ENCODE data around the gene LCP2. TPM values are rescaled to one million over a fixed set of nuclear protein-coding genes. Genes with fewer than 3 reads are reported as not detected.

LCP2 gene
- total and polyA plus RNA-seq, 2 donors (not counting 3 experiments of a cell fraction or from before 2014, with no cell fraction given), result not detected

DNA sequence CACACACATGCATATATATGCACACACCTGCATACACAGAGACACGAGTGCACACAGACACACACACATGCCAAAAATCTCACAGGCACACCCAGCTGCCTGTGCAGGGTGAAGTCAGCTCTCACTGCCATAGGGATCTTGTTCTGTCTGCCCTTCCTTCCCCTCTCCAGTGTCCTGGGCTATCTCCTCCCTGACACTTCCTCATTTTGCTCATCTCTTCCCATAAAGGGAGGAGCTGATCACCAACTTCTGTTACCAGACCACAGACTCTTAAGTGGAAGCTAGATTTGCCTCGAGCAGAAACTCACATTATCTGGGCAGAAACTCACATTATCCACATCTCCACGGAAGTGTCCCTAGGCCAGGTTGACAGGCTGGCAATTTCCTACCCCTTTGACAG lies 28.7 kb downstream of the LCP2 start:
- intact Hi-C loops (cut with micrococcal nuclease), result loop anchor here (1.0 to 5.0 kb wide), 8 partner anchors 44 to 364 kb away; no protein-coding TSS in a partner anchor
- no peak for FAIRE-seq
- Histone ChIP-seq H3K27ac (ENCODE audit: insufficient read depth, low read depth, low read length) (no peak overlapping the region), H3K9me1 (replicated peaks; ENCODE audit: control insufficient read depth, extremely low read depth, insufficient read depth, low read length) (no peaks in the 10 kb centered on the region), H3K9ac (replicated peaks; ENCODE audit: extremely low read depth, insufficient read depth, low read length) (no peak overlapping the region), H3K27me3 (ENCODE audit: control insufficient read depth in 2 of 2, insufficient read depth in 2 of 2, low read length in 2 of 2) (peaks cover 15 to 24% of the 10 kb centered on the region in 2 experiments), H3K79me2 (ENCODE audit: control insufficient read depth, insufficient read depth, low read length) (no peaks in the 10 kb centered on the region), H2AFZ (ENCODE audit: low read depth, low read length) (no peak overlapping the region), H3K4me2 (ENCODE audit: insufficient read depth, low read length) (no peak overlapping the region), H3K4me3 (replicated peaks in 1 of 3; ENCODE audit: insufficient read depth in 1 of 3, low read depth in 1 of 3, low read length in 3 of 3) (no peak overlapping the region), H3K4me1 (ENCODE audit: control insufficient read depth, extremely low read depth, insufficient read depth, low read length) (no peaks in the 10 kb centered on the region), H3K36me3 (ENCODE audit: control insufficient read depth in 2 of 2, extremely low read depth in 1 of 2, insufficient read depth in 2 of 2, low read length in 2 of 2) (no peaks in the 10 kb centered on the region), H3K9me3 (replicated peaks; ENCODE audit: control insufficient read depth, insufficient read depth, low read length) (no peaks in the 10 kb centered on the region), H4K20me1 (replicated peaks; ENCODE audit: control insufficient read depth, extremely low read depth, insufficient read depth, low read length) (no peaks in the 10 kb centered on the region)
- no peak for DNase-seq (ENCODE audit: low read depth, low spot score)
- no TSS peak for BruUV-seq (replicated peaks)
- POLR2A ChIA-PET, result no interaction called here
- CTCF ChIA-PET, result interaction anchor here (0.7 to 4.8 kb wide), 16 partner anchors 31 to 365 kb away, joined by 3 to 27 read pairs (median 4); no protein-coding TSS in a partner anchor
- dilution Hi-C loops (cut with MboI; ENCODE audit: extremely low pct_ligation_motif_present, low sequenced_read_pairs), result no loop called here
- TF ChIP-seq POLR2A (IDR thresholded peaks at IDR 0.05; ENCODE audit: low read depth, low read length), result no peak
- TF ChIP-seq EZH2 (IDR thresholded peaks at IDR 0.05; ENCODE audit: borderline replicate concordance, low read depth, low read length, severe bottlenecking), result no peak
- TF ChIP-seq, protein P1, sequence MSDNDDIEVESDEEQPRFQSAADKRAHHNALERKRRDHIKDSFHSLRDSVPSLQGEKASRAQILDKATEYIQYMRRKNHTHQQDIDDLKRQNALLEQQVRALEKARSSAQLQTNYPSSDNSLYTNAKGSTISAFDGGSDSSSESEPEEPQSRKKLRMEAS (IDR thresholded peaks at IDR 0.05; ENCODE audit: insufficient read depth, insufficient read length), result no peak
- no peak for TF ChIP-seq POLR2AphosphoS5 (IDR thresholded peaks at IDR 0.05; ENCODE audit: insufficient read depth, low read depth, low read length)
- no peak for TF ChIP-seq JUN (IDR thresholded peaks at IDR 0.05; ENCODE audit: borderline replicate concordance, insufficient read depth, insufficient read length, low read depth)
- TF ChIP-seq, protein P2, sequence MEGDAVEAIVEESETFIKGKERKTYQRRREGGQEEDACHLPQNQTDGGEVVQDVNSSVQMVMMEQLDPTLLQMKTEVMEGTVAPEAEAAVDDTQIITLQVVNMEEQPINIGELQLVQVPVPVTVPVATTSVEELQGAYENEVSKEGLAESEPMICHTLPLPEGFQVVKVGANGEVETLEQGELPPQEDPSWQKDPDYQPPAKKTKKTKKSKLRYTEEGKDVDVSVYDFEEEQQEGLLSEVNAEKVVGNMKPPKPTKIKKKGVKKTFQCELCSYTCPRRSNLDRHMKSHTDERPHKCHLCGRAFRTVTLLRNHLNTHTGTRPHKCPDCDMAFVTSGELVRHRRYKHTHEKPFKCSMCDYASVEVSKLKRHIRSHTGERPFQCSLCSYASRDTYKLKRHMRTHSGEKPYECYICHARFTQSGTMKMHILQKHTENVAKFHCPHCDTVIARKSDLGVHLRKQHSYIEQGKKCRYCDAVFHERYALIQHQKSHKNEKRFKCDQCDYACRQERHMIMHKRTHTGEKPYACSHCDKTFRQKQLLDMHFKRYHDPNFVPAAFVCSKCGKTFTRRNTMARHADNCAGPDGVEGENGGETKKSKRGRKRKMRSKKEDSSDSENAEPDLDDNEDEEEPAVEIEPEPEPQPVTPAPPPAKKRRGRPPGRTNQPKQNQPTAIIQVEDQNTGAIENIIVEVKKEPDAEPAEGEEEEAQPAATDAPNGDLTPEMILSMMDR (IDR thresholded peaks at IDR 0.05; ENCODE audit: extremely low read depth in 1 of 2, insufficient read depth in 1 of 2, low read depth in 1 of 2, low read length in 2 of 2), result no peak
- TF ChIP-seq MYC (IDR thresholded peaks at IDR 0.05; ENCODE audit: low read depth, low read length), result no peak
- no peak for TF ChIP-seq GATA2 (IDR thresholded peaks at IDR 0.05; ENCODE audit: insufficient read depth, insufficient read length, low read depth, low read length)
- no peak for TF ChIP-seq FOS (IDR thresholded peaks at IDR 0.05; ENCODE audit: borderline replicate concordance, insufficient read depth, low read length)

All from endothelial cell of umbilical vein (primary cell).